Measurements from ENCODE around the gene KCNH1. TPM values are rescaled to one million over a fixed set of nuclear protein-coding genes. Genes with fewer than 3 reads are reported as not detected.

Gene KCNH1
- polyA plus RNA-seq, 1 of the 3 experiments (the other 2 are of a cell fraction) = 0.08 TPM

- H3K79me2 ChIP-seq (ENCODE audit: insufficient read depth) = no peaks in the 10 kb centered on the region
- no peak overlapping the region for H3K9ac ChIP-seq
- no peak for DNase-seq
- TF ChIP-seq REST (IDR thresholded peaks at IDR 0.05; ENCODE audit: low read depth, low read length) (no peak), GATA2 (CRISPR knock-in tag; IDR thresholded peaks at IDR 0.05) (no peak), RXRA (IDR thresholded peaks at IDR 0.05; ENCODE audit: borderline replicate concordance, low read depth) (no peak), CTCF (IDR thresholded peaks at IDR 0.05) (no peak), EP300 (IDR thresholded peaks at IDR 0.05; ENCODE audit: borderline replicate concordance in 1 of 2, low read depth in 1 of 2, low read length in 1 of 2) (no peak), RCOR1 (IDR thresholded peaks at IDR 0.05; ENCODE audit: low read length) (no peak), EZH2phosphoT487 (IDR thresholded peaks at IDR 0.05; ENCODE audit: borderline replicate concordance, low read depth) (no peak), FOXJ3 (CRISPR knock-in tag; IDR thresholded peaks at IDR 0.05) (no peak), USF1 (IDR thresholded peaks at IDR 0.05; ENCODE audit: borderline replicate concordance, low read depth) (no peak), TCF12 (IDR thresholded peaks at IDR 0.05) (no peak), MAX (IDR thresholded peaks at IDR 0.05; ENCODE audit: low read depth) (no peak), MEF2A (IDR thresholded peaks at IDR 0.05; ENCODE audit: borderline replicate concordance, low read depth) (no peak)
- H3K27me3 ChIP-seq (ENCODE audit: insufficient read depth) = no peaks in the 10 kb centered on the region
- 47% methylated on average over 2 of the region's 2 CpGs for WGBS (ENCODE audit: low lambda C conversion rate)
- H3K36me3 ChIP-seq (replicated peaks in 1 of 2; ENCODE audit: control insufficient read depth in 1 of 2, insufficient read depth in 2 of 2, low read length in 1 of 2) = no peaks in the 10 kb centered on the region
- ChIA-PET POLR2A (no interaction called here), CTCF (no interaction called here)
- H3K27ac ChIP-seq (ENCODE audit: low read depth in 2 of 2, low read length in 1 of 2) = no peak overlapping the region
- H3F3A ChIP-seq (replicated peaks; ENCODE audit: insufficient read depth) = no peaks in the 10 kb centered on the region
- no peaks in the 10 kb centered on the region for H3K9me2 ChIP-seq
- no peaks in the 10 kb centered on the region for H3K9me3 ChIP-seq
- no peak overlapping the region for H2AFZ ChIP-seq (ENCODE audit: low read depth)
- H3K4me1 ChIP-seq (ENCODE audit: control insufficient read depth in 1 of 2, insufficient read depth in 2 of 2, low read depth in 1 of 2, low read length in 1 of 2) = no peaks in the 10 kb centered on the region; a peak in 1 of 4 replicates
- H3K4me3 ChIP-seq (ENCODE audit: low read depth in 2 of 2, low read length in 1 of 2) = no peak overlapping the region
- H4K20me1 ChIP-seq (ENCODE audit: insufficient read depth) = no peaks in the 10 kb centered on the region
- no peak overlapping the region for H3K4me2 ChIP-seq
These were observed 38.6 kb downstream of the KCNH1 start for GRCh38 chr1:211095381-211095780.
